Activated naive CD4-positive, alpha-beta T cell treated with anti-CD3 and anti-CD28 coated beads, Interleukin-2, amount 10 ng/mL, durations not matched to agents 7 days and 5 days (primary cell): ENCODE measurements around the gene DPF3.

Source experiments
- CTCF ChIA-PET: fragments of 350-600 bp; sonication (Branson Sonifier 250); formaldehyde crosslinking; loops from one replicate; lab custom pipeline; 2021; ENCODE audit warnings: antibody characterized with exemption; lab: Charles Lee
- DNase-seq: peaks from one replicate; pipeline ENCODE4 v3.0.0-alpha.2; 2020
- H3K27ac Mint-ChIP-seq: one replicate; pipeline ENCODE4 v1.8.0; 2021; ENCODE audit warnings: mild to moderate bottlenecking, moderate library complexity, mixed read lengths
- H3K27me3 Mint-ChIP-seq: one replicate; pipeline ENCODE4 v1.8.0; 2021; ENCODE audit warnings: mild to moderate bottlenecking, mixed read lengths
- H3K36me3 Mint-ChIP-seq: one replicate; pipeline ENCODE4 v1.8.0; 2021; ENCODE audit warnings: mixed read lengths
- H3K4me1 Mint-ChIP-seq: one replicate; pipeline ENCODE4 v1.8.0; 2021; ENCODE audit warnings: mixed read lengths
- H3K4me3 Mint-ChIP-seq: one replicate; pipeline ENCODE4 v1.8.0; 2021; ENCODE audit warnings: mild to moderate bottlenecking, moderate library complexity, mixed read lengths
- H3K9me3 Mint-ChIP-seq: one replicate; pipeline ENCODE4 v1.8.0; 2021; ENCODE audit warnings: mixed read lengths

DPF3 gene

GRCh38 chr14:72732022-72732780, 161.7 kb downstream of the DPF3 start:
- Mint-ChIP-seq H3K27me3 (peaks cover 37% of the 10 kb centered on the region), H3K36me3 (peaks cover 13% of the 10 kb centered on the region), H3K4me3 (no peak overlapping the region), H3K4me1 (no peaks in the 10 kb centered on the region), H3K27ac (no peak overlapping the region), H3K9me3 (no peaks in the 10 kb centered on the region)
- no peak for DNase-seq
- CTCF ChIA-PET, result no interaction called here

GRCh38 chr14:72731252-72732020, 162.5 kb downstream of the DPF3 start:
- CTCF ChIA-PET, result no interaction called here
- Mint-ChIP-seq H3K4me1 (no peaks in the 10 kb centered on the region), H3K36me3 (peaks cover 15% of the 10 kb centered on the region), H3K27me3 (peaks cover 35% of the 10 kb centered on the region), H3K27ac (no peak overlapping the region), H3K4me3 (no peak overlapping the region), H3K9me3 (no peaks in the 10 kb centered on the region)
- no peak for DNase-seq

GRCh38 chr14:72730468-72730867, 163.4 kb downstream of the DPF3 start:
- CTCF ChIA-PET, result no interaction called here
- no peak for DNase-seq
- Mint-ChIP-seq H3K27ac (no peak overlapping the region), H3K4me3 (no peak overlapping the region), H3K36me3 (peaks cover 18% of the 10 kb centered on the region), H3K9me3 (no peaks in the 10 kb centered on the region), H3K27me3 (peaks cover 35% of the 10 kb centered on the region), H3K4me1 (no peaks in the 10 kb centered on the region)

- CTCF ChIA-PET, result no interaction called here
- H3K27me3 Mint-ChIP-seq, result peaks cover 14% of the 10 kb centered on the region
- H3K36me3 Mint-ChIP-seq, result peaks cover 30% of the 10 kb centered on the region
- H3K4me3 Mint-ChIP-seq, result no peak overlapping the region
- H3K4me1 Mint-ChIP-seq, result peaks cover 15% of the 10 kb centered on the region
- no peaks in the 10 kb centered on the region for H3K9me3 Mint-ChIP-seq
- no peak for DNase-seq
- H3K27ac Mint-ChIP-seq, result no peak overlapping the region
Observed at GRCh38 chr14:72726444-72726843, 167.5 kb downstream of the DPF3 start.

- Mint-ChIP-seq H3K4me3 (no peak overlapping the region), H3K4me1 (peaks cover 15% of the 10 kb centered on the region), H3K27ac (no peak overlapping the region), H3K27me3 (peaks cover 13% of the 10 kb centered on the region), H3K36me3 (peaks cover 23% of the 10 kb centered on the region), H3K9me3 (no peaks in the 10 kb centered on the region)
- CTCF ChIA-PET, result no interaction called here
- no peak for DNase-seq
Observed at GRCh38 chr14:72723858-72724530, 169.9 kb downstream of the DPF3 start.

GRCh38 chr14:72722201-72722785, 171.6 kb downstream of the DPF3 start:
- Mint-ChIP-seq H3K27me3 (peaks cover 13% of the 10 kb centered on the region), H3K4me1 (peaks cover 19% of the 10 kb centered on the region), H3K27ac (no peak overlapping the region), H3K4me3 (no peak overlapping the region), H3K9me3 (no peaks in the 10 kb centered on the region), H3K36me3 (peaks cover 17% of the 10 kb centered on the region)
- CTCF ChIA-PET, result no interaction called here
- no peak for DNase-seq

- Mint-ChIP-seq H3K4me3 (no peak overlapping the region), H3K4me1 (peaks cover 31% of the 10 kb centered on the region), H3K9me3 (no peaks in the 10 kb centered on the region), H3K36me3 (peaks cover 13% of the 10 kb centered on the region), H3K27me3 (peaks cover 13% of the 10 kb centered on the region), H3K27ac (no peak overlapping the region)
- DNase-seq, result no peak
- CTCF ChIA-PET, result interaction anchor here (2.2 kb wide), 1 partner anchor 207 kb away, joined by 6 read pairs; no protein-coding TSS in a partner anchor
Observed at GRCh38 chr14:72721083-72721482, 172.8 kb downstream of the DPF3 start.

- Mint-ChIP-seq H3K9me3 (no peaks in the 10 kb centered on the region), H3K27ac (no peak overlapping the region), H3K4me1 (peaks cover 49% of the 10 kb centered on the region), H3K36me3 (peaks cover 15% of the 10 kb centered on the region), H3K4me3 (no peak overlapping the region), H3K27me3 (peaks cover 15% of the 10 kb centered on the region)
- CTCF ChIA-PET, result interaction anchor here (1.0 to 1.2 kb wide), 2 partner anchors 200 to 203 kb away, joined by 3 to 4 read pairs; no protein-coding TSS in a partner anchor
- no peak for DNase-seq
Observed at GRCh38 chr14:72717220-72717619, 176.7 kb downstream of the DPF3 start.

- DNase-seq, result no peak
- Mint-ChIP-seq H3K4me1 (peaks cover 51% of the 10 kb centered on the region), H3K9me3 (no peaks in the 10 kb centered on the region), H3K27me3 (peaks cover 19% of the 10 kb centered on the region), H3K4me3 (no peak overlapping the region), H3K36me3 (peaks cover 16% of the 10 kb centered on the region), H3K27ac (no peak overlapping the region)
- CTCF ChIA-PET, result no interaction called here
Observed at GRCh38 chr14:72716476-72716875, 177.4 kb downstream of the DPF3 start.

GRCh38 chr14:72715850-72716228, 178.1 kb downstream of the DPF3 start:
- Mint-ChIP-seq H3K9me3 (no peaks in the 10 kb centered on the region), H3K27me3 (peaks cover 19% of the 10 kb centered on the region), H3K36me3 (peaks cover 17% of the 10 kb centered on the region), H3K4me3 (no peak overlapping the region), H3K4me1 (peaks cover 51% of the 10 kb centered on the region), H3K27ac (no peak overlapping the region)
- no peak for DNase-seq
- CTCF ChIA-PET, result no interaction called here

GRCh38 chr14:72715215-72715849, 178.6 kb downstream of the DPF3 start:
- H3K27me3 Mint-ChIP-seq, result peaks cover 16% of the 10 kb centered on the region
- CTCF ChIA-PET, result no interaction called here
- no peak for DNase-seq
- no peaks in the 10 kb centered on the region for H3K9me3 Mint-ChIP-seq
- no peak overlapping the region for H3K4me3 Mint-ChIP-seq
- H3K27ac Mint-ChIP-seq, result no peak overlapping the region
- H3K4me1 Mint-ChIP-seq, result peaks cover 51% of the 10 kb centered on the region
- H3K36me3 Mint-ChIP-seq, result peaks cover 20% of the 10 kb centered on the region

- Mint-ChIP-seq H3K36me3 (peaks cover 20% of the 10 kb centered on the region), H3K27ac (no peak overlapping the region), H3K9me3 (no peaks in the 10 kb centered on the region), H3K4me1 (peaks cover 51% of the 10 kb centered on the region), H3K27me3 (peaks cover 14% of the 10 kb centered on the region), H3K4me3 (no peak overlapping the region)
- CTCF ChIA-PET, result no interaction called here
- DNase-seq, result no peak
Observed at GRCh38 chr14:72714871-72715214, 179.1 kb downstream of the DPF3 start.

- Mint-ChIP-seq H3K27ac (peak overlapping the region; percentile 73), H3K4me3 (peak overlapping the region; percentile 49), H3K9me3 (no peaks in the 10 kb centered on the region), H3K27me3 (peaks cover 15% of the 10 kb centered on the region), H3K36me3 (peaks cover 20% of the 10 kb centered on the region), H3K4me1 (peaks cover 51% of the 10 kb centered on the region)
- CTCF ChIA-PET, result no interaction called here
- peak; percentile 73 for DNase-seq
Observed at GRCh38 chr14:72714094-72714493, 179.8 kb downstream of the DPF3 start.

GRCh38 chr14:72711936-72712335, 182.0 kb downstream of the DPF3 start:
- Mint-ChIP-seq H3K4me3 (no peak overlapping the region), H3K27me3 (peaks cover 22% of the 10 kb centered on the region), H3K9me3 (no peaks in the 10 kb centered on the region), H3K27ac (no peak overlapping the region), H3K36me3 (peaks cover 20% of the 10 kb centered on the region), H3K4me1 (peaks cover 44% of the 10 kb centered on the region)
- CTCF ChIA-PET, result interaction anchor here (1.2 kb wide), 1 partner anchor 9 kb away, joined by 3 read pairs; no protein-coding TSS in a partner anchor
- DNase-seq, result no peak
